Breast epithelium (tissue), 4 donors: ENCODE data around the gene NNMT. TPM values are rescaled to one million over a fixed set of nuclear protein-coding genes. Genes with fewer than 3 reads are reported as not detected.
A peak's percentile ranks its signal among the peaks of the same experiment; 100 is the strongest.

Experiments used
- DNase-seq, 2 donors: peaks; one replicate each; pipeline ENCODE4 v3.0.0-alpha.2; 2019; ENCODE audit warnings: low spot score in 2 of 2
- H3K27ac ChIP-seq, 2 donors: fragments of 200-600 bp; sonication (generic) in 1 of 2; one replicate each; pipeline ENCODE4 v1.5.1; 2016 to 2019; ENCODE audit warnings: mild to moderate bottlenecking in 1 of 2
- H3K27me3 ChIP-seq, 2 donors: fragments of 200-600 bp; sonication (generic) in 1 of 2; one replicate each; pipeline versions ENCODE4 v1.5.1 to v1.6.0; 2017 to 2019; ENCODE audit warnings: control low read depth in 1 of 2, mild to moderate bottlenecking in 1 of 2
- H3K36me3 ChIP-seq: fragments of 200-600 bp; one replicate; pipeline ENCODE4 v1.5.1; 2019
- H3K4me1 ChIP-seq, 2 donors: fragments of 200-600 bp; sonication (generic); one replicate each; pipeline ENCODE4 v1.5.1; 2016 to 2019; ENCODE audit warnings: control low read depth in 1 of 2
- H3K4me3 ChIP-seq, 3 donors: fragments of 200-600 bp; sonication (generic); 1 replicate in 2 of 3; 2 replicates in 1 of 3; pipeline ENCODE4 v1.5.1; 2016 to 2019; ENCODE audit warnings: mild to moderate bottlenecking in 3 of 3, moderate library complexity in 2 of 3
- H3K9me3 ChIP-seq, 2 donors: fragments of 200-600 bp; sonication (generic) in 1 of 2; one replicate each; pipeline ENCODE4 v1.5.1; 2016 to 2019; ENCODE audit warnings: control low read depth in 1 of 2
- CTCF ChIP-seq, 3 donors: fragments of 450-650 bp; IDR thresholded peaks; one replicate each; pipeline ENCODE4 v1.5.1; 2016 to 2017; ENCODE audit warnings: antibody characterized with exemption in 3 of 3, mild to moderate bottlenecking in 3 of 3, moderate library complexity in 3 of 3
- POLR2A ChIP-seq: fragments of 450-650 bp; IDR thresholded peaks from one replicate; pipeline ENCODE4 v1.6.1; 2016; ENCODE audit warnings: antibody characterized with exemption, mild to moderate bottlenecking, moderate library complexity
- POLR2AphosphoS5 ChIP-seq, 3 donors: sonication (generic); formaldehyde crosslinking; IDR thresholded peaks; one replicate each; pipeline ENCODE4 v1.6.1; 2017; ENCODE audit warnings: antibody characterized with exemption in 3 of 3
- intact Hi-C: fragments of 100-400 bp; cut with DNase I; formaldehyde crosslinking; loops from one replicate; pipeline ENCODE4 v1.15.1; 2023; ENCODE audit warnings: low total_unique reads
- total RNA-seq, 3 donors: library from RNA; depleted of rRNA; stranded (reverse); fragments of >200 nt; gene quantifications; one replicate each; pipeline ENCODE4 v1.1.0, GENCODE V29; 2016

The NNMT gene
- total RNA-seq, 3 donors from 2014 or later, result 987 to 2,750 (median 1,078) TPM

GRCh38 chr11:114301927-114302326 lies 5.7 kb downstream of the NNMT start:
- Histone ChIP-seq H3K9me3 (peaks cover 0 to 24% of the 10 kb centered on the region in 2 donors), H3K27ac (peak overlapping the region in 1 of 2 donors; percentile 9), H3K27me3 (no peaks in the 10 kb centered on the region), H3K4me1 (peaks cover 0 to 3% of the 10 kb centered on the region in 2 donors), H3K36me3 (no peaks in the 10 kb centered on the region), H3K4me3 (peak overlapping the region; percentile 60 to 74 (median 67))
- intact Hi-C loops, result no loop called here
- TF ChIP-seq POLR2AphosphoS5 (IDR thresholded peaks at IDR 0.05), result no peak
- TF ChIP-seq CTCF (IDR thresholded peaks at IDR 0.05), result no peak
- no peak for TF ChIP-seq POLR2A
- DNase-seq, result no peak

GRCh38 chr11:114302663-114303062 lies 6.5 kb downstream of the NNMT start:
- Histone ChIP-seq H3K4me1 (peaks cover 0 to 3% of the 10 kb centered on the region in 2 donors), H3K27ac (no peak overlapping the region), H3K27me3 (no peaks in the 10 kb centered on the region), H3K4me3 (peak overlapping the region; percentile 16 to 74 (median 23)), H3K9me3 (peaks cover 0 to 24% of the 10 kb centered on the region in 2 donors), H3K36me3 (no peaks in the 10 kb centered on the region)
- intact Hi-C loops, result no loop called here
- no peak for DNase-seq
- TF ChIP-seq POLR2A (no peak), CTCF (IDR thresholded peaks at IDR 0.05) (no peak), POLR2AphosphoS5 (IDR thresholded peaks at IDR 0.05) (no peak)

DNA sequence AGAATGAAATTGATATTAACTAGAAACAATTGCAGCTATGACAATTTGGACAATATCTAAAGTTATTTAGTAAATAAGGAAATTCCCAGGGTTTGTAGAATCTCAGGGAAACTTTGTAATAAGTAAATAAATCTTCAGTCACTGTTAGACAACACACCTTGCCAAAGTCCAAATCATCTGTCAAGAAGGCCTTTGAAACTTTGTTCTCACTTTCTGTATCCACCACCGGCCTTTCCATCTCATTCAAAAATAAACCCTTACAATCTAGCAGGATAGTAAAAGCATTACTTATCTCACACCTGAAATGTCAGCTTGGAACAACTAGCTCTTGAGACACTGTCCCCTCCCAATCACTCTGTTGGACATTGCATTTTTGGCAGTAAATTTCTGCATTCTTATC lies 7.9 kb downstream of the NNMT start:
- H3K4me3 ChIP-seq, result peak overlapping the region in 2 of 3 donors; percentile 12 to 74
- H3K36me3 ChIP-seq, result no peaks in the 10 kb centered on the region
- peaks cover 0 to 24% of the 10 kb centered on the region in 2 donors for H3K9me3 ChIP-seq
- H3K27me3 ChIP-seq, result no peaks in the 10 kb centered on the region
- DNase-seq, result no peak
- intact Hi-C loops, result no loop called here
- H3K27ac ChIP-seq, result peak overlapping the region in 1 of 2 donors; percentile 9
- no peak for TF ChIP-seq CTCF (IDR thresholded peaks at IDR 0.05)
- TF ChIP-seq POLR2AphosphoS5 (IDR thresholded peaks at IDR 0.05), result no peak
- TF ChIP-seq POLR2A, result no peak
- H3K4me1 ChIP-seq, result peaks cover 2 to 5% of the 10 kb centered on the region in 2 donors

DNA sequence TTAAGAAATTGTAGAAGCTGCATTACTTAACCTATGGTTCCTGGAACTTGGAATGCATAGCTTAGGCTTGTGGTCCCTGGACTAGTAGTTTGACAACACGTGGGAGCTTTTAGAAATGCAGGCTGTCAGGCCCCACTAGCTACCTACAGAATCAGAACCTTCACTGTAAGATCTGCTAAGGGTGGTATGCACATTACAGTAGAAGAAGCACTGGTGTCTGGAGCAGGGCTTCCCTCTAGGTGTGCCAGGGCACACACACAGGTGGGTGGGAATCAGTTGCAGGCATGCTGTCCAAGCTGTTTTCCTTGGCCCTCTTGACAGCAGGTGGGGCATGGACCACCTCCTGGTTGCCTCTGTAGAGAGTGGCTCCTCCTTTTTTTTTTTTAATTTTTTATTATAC lies 8.8 kb downstream of the NNMT start:
- H3K27me3 ChIP-seq, result no peaks in the 10 kb centered on the region
- H3K9me3 ChIP-seq, result peaks cover 0 to 24% of the 10 kb centered on the region in 2 donors
- intact Hi-C loops, result no loop called here
- peak overlapping the region; percentile 6 to 74 (median 7) for H3K4me3 ChIP-seq
- H3K4me1 ChIP-seq, result peaks cover 6 to 11% of the 10 kb centered on the region in 2 donors
- H3K27ac ChIP-seq, result peak overlapping the region in 1 of 2 donors; percentile 34
- H3K36me3 ChIP-seq, result no peaks in the 10 kb centered on the region
- no peak for DNase-seq
- TF ChIP-seq POLR2AphosphoS5 (IDR thresholded peaks at IDR 0.05) (no peak), POLR2A (no peak), CTCF (IDR thresholded peaks at IDR 0.05) (no peak)

DNA sequence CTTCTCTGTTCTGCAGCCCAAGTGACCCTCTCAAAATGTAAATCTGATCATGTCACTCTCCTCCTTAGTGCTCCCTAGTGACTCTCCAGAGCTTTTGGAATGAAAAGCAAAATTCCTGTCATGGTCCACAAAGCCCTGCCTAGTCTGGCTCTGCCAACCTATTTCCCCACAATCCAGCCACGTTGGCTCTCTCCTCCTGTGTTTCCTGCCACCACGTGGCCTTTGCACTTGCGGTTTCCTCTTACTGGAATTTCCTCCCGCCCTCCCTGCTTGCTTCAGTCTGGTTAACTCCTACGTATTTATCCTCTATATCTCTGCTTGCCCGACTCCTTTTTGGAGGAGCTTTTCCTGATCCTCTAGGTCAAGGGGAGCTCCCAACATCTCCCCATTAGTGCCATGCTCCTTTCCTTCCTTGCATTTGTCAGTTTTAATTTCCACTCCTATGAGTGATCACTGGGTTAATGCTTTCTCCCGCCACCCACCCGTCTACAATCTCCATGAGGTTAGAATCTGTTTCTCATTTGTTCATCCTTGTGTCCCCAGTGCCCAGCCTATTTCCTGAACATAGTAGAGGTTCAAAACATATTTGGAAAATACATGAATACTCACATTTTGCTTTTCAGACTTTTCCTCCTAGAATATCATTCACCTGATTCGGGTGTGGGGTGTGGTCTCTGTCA lies 11.5 kb downstream of the NNMT start:
- Histone ChIP-seq H3K4me1 (peaks cover 6 to 8% of the 10 kb centered on the region in 2 donors), H3K4me3 (peak overlapping the region; percentile 26 to 67 (median 38)), H3K36me3 (peaks cover 4% of the 10 kb centered on the region), H3K27me3 (no peaks in the 10 kb centered on the region), H3K9me3 (peaks cover 0 to 3% of the 10 kb centered on the region in 2 donors), H3K27ac (peak overlapping the region; percentile 82 to 93)
- intact Hi-C loops, result no loop called here
- TF ChIP-seq POLR2AphosphoS5 (IDR thresholded peaks at IDR 0.05) (peak; percentile 69 to 94 (median 92)), POLR2A (no peak)
- DNase-seq, result peak; percentile 57 to 73
